ENCODE data around the gene LSM10. TPM values are rescaled to one million over a fixed set of nuclear protein-coding genes. Genes with fewer than 3 reads are reported as not detected.

Gene LSM10
- total RNA-seq, 4 donors from 2014 or later, result 19.2 to 22.6 (median 21.4) TPM

DNA sequence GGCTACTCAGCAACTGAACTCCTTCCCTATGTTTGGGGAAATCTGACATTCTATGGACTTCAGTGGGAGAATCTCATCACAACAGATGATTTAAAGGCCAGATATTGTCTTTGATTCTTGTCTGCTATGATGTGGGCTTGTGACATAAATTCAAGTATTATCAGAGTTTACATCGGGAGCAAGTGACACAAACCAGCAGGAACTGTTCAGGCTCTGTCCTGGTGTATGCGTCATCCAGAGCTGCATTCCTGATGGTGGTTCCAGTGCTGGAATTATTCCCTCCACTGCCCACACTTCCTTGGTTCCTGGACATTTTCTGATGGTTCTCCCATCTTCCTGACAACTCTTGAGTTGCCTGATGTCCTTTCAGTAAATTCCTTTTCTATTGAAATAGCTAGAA, 10.8 kb upstream of the LSM10 start:
- H3K4me1 ChIP-seq, result no peaks in the 10 kb centered on the region
- no peaks in the 10 kb centered on the region for H3K27me3 ChIP-seq
- H3K27ac ChIP-seq, result no peak overlapping the region
- no peak for DNase-seq (ENCODE audit: low spot score in 2 of 2)
- H3K36me3 ChIP-seq, result no peaks in the 10 kb centered on the region
- no peaks in the 10 kb centered on the region for H3K9me3 ChIP-seq
- 60% methylated on average over 2 of the region's 2 CpGs for WGBS
- H3K4me3 ChIP-seq, result no peak overlapping the region
- TF ChIP-seq POLR2A (IDR thresholded peaks at IDR 0.05), result no peak
- TF ChIP-seq, protein P1, sequence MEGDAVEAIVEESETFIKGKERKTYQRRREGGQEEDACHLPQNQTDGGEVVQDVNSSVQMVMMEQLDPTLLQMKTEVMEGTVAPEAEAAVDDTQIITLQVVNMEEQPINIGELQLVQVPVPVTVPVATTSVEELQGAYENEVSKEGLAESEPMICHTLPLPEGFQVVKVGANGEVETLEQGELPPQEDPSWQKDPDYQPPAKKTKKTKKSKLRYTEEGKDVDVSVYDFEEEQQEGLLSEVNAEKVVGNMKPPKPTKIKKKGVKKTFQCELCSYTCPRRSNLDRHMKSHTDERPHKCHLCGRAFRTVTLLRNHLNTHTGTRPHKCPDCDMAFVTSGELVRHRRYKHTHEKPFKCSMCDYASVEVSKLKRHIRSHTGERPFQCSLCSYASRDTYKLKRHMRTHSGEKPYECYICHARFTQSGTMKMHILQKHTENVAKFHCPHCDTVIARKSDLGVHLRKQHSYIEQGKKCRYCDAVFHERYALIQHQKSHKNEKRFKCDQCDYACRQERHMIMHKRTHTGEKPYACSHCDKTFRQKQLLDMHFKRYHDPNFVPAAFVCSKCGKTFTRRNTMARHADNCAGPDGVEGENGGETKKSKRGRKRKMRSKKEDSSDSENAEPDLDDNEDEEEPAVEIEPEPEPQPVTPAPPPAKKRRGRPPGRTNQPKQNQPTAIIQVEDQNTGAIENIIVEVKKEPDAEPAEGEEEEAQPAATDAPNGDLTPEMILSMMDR (IDR thresholded peaks at IDR 0.05), result no peak
- TF ChIP-seq POLR2AphosphoS5 (IDR thresholded peaks at IDR 0.05), result no peak
- TF ChIP-seq EP300 (IDR thresholded peaks at IDR 0.05), result no peak

DNA sequence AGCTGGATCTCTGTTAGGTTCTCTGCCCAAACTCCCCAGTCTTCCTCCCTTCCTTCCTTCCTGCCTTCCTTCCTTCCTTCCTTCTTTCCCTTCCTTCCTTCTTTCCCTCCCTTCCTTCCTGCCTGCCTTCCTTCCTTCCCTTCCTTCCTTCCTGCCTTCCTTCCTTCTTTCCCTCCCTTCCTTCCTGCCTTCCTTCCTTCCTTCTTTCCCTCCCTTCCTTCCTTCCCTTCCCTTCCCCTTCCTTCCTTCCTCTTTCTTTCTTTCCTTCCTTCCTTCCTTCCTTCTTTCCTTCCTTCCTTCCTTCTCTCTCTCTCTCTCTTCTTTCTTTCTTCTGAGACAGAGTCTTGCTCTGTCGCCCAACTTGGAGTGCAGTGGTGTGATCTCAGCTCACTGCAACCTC, 8.7 kb upstream of the LSM10 start:
- TF ChIP-seq, protein P1 (IDR thresholded peaks at IDR 0.05), result no peak
- TF ChIP-seq POLR2A (IDR thresholded peaks at IDR 0.05) (no peak), EP300 (IDR thresholded peaks at IDR 0.05) (no peak), POLR2AphosphoS5 (IDR thresholded peaks at IDR 0.05) (no peak)
- no peak for DNase-seq (ENCODE audit: low spot score in 2 of 2)
- no peaks in the 10 kb centered on the region for H3K27me3 ChIP-seq
- H3K4me1 ChIP-seq, result peaks cover 4% of the 10 kb centered on the region
- no peaks in the 10 kb centered on the region for H3K9me3 ChIP-seq
- H3K27ac ChIP-seq, result no peak overlapping the region
- H3K4me3 ChIP-seq, result no peak overlapping the region
- 89% methylated on average over 1 of the region's 1 CpG for WGBS
- no peaks in the 10 kb centered on the region for H3K36me3 ChIP-seq

GRCh38 chr1:36402504-36402890, 4.8 kb upstream of the LSM10 start:
- 90% methylated on average over 4 of the region's 4 CpGs for WGBS
- no peaks in the 10 kb centered on the region for H3K36me3 ChIP-seq

GRCh38 chr1:36401602-36402503, 4.1 kb upstream of the LSM10 start:
- Histone ChIP-seq H3K4me1 (peaks cover 20% of the 10 kb centered on the region), H3K27ac (peak overlapping the region; percentile 68), H3K36me3 (no peaks in the 10 kb centered on the region), H3K4me3 (peak overlapping the region; percentile 35), H3K9me3 (no peaks in the 10 kb centered on the region), H3K27me3 (no peaks in the 10 kb centered on the region)
- TF ChIP-seq POLR2A (IDR thresholded peaks at IDR 0.05) (no peak), EP300 (IDR thresholded peaks at IDR 0.05) (no peak), POLR2AphosphoS5 (IDR thresholded peaks at IDR 0.05) (no peak)
- TF ChIP-seq, protein P1 (IDR thresholded peaks at IDR 0.05), result no peak
- DNase-seq (ENCODE audit: low spot score in 2 of 2), result no peak
- 95% methylated on average over 6 of the region's 12 CpGs for WGBS

More at GRCh38 chr1:36402504-36402890, 4.8 kb upstream of the LSM10 start:
- no peak overlapping the region for H3K4me3 ChIP-seq
- no peak overlapping the region for H3K27ac ChIP-seq
- TF ChIP-seq POLR2A (IDR thresholded peaks at IDR 0.05) (no peak), EP300 (IDR thresholded peaks at IDR 0.05) (no peak), POLR2AphosphoS5 (IDR thresholded peaks at IDR 0.05) (no peak)
- TF ChIP-seq, protein P1 (IDR thresholded peaks at IDR 0.05), result no peak
- no peaks in the 10 kb centered on the region for H3K9me3 ChIP-seq
- H3K4me1 ChIP-seq, result peaks cover 16% of the 10 kb centered on the region
- H3K27me3 ChIP-seq, result no peaks in the 10 kb centered on the region
- DNase-seq (ENCODE audit: low spot score in 2 of 2), result no peak

- 52% methylated on average over 5 of the region's 22 CpGs for whole genome bisulfite sequencing
- peak overlapping the region; percentile 35 for H3K4me3 ChIP-seq
- peaks cover 27% of the 10 kb centered on the region for H3K4me1 ChIP-seq
- TF ChIP-seq EP300 (IDR thresholded peaks at IDR 0.05) (no peak), POLR2AphosphoS5 (IDR thresholded peaks at IDR 0.05) (peak in 2 of 3 donors; percentile 45 to 51), POLR2A (IDR thresholded peaks at IDR 0.05) (peak in 1 of 2 donors; percentile 57)
- TF ChIP-seq, protein P1 (IDR thresholded peaks at IDR 0.05), result no peak
- peak overlapping the region; percentile 68 for H3K27ac ChIP-seq
- no peaks in the 10 kb centered on the region for H3K9me3 ChIP-seq
- no peaks in the 10 kb centered on the region for H3K27me3 ChIP-seq
- peak; percentile 89 to 93 for DNase-seq (ENCODE audit: low spot score in 2 of 2)
- no peaks in the 10 kb centered on the region for H3K36me3 ChIP-seq
Measured at GRCh38 chr1:36400825-36401601, 3.3 kb upstream of the LSM10 start.

Data from suprapubic skin (tissue), 4 donors.